HepG2 (cell line): ENCODE data around the gene FAM3A. TPM values are rescaled to one million over a fixed set of nuclear protein-coding genes. Genes with fewer than 3 reads are reported as not detected.

Source experiments
- ATM ChIP-seq: fragments of 450-650 bp; IDR thresholded peaks from 2 replicates; pipeline ENCODE4 v1.7.1; 2017; ENCODE audit warnings: mild to moderate bottlenecking, borderline replicate concordance
- CEBPG ChIP-seq: IDR thresholded peaks from 2 replicates; pipeline ENCODE4 v1.6.1; 2016
- MBNL3 ChIP-seq: fragments of 250-450 bp; sonication (Bioruptor Pico); conservative IDR thresholded peaks from 2 replicates; pipeline ENCODE4 v1.8.0; 2022; ENCODE audit warnings: mild to moderate bottlenecking, inconsistent platforms
- PHB2 ChIP-seq: fragments of 450-650 bp; IDR thresholded peaks from 2 replicates; pipeline ENCODE4 v1.6.1; 2018; ENCODE audit not compliant: partially characterized antibody
- PHF8 ChIP-seq: sonication (generic); formaldehyde crosslinking; IDR thresholded peaks from 2 replicates; pipeline ENCODE4 v1.5.0; 2020; ENCODE audit warnings: missing genetic modification reagents
- PRMT3 ChIP-seq: sonication (generic); formaldehyde crosslinking; IDR thresholded peaks from 2 replicates; pipeline ENCODE4 v1.8.1; 2022; ENCODE audit warnings: low read depth, mild to moderate bottlenecking, moderate library complexity, missing genetic modification reagents, borderline replicate concordance
- RAD51 ChIP-seq: fragments of 450-650 bp; IDR thresholded peaks from 2 replicates; pipeline ENCODE4 v1.6.1; 2016; ENCODE audit warnings: borderline replicate concordance
- USF2 ChIP-seq, 2 experiments: sonication (generic) in 1 of 2; formaldehyde crosslinking in 1 of 2; IDR thresholded peaks; 2 replicates each; pipeline versions ENCODE4 v1.5.1 to v1.6.1; 2011 to 2020; ENCODE audit warnings: borderline replicate concordance in 1 of 2, low read depth in 1 of 2, low read length in 1 of 2, mild to moderate bottlenecking in 1 of 2, missing genetic modification reagents in 1 of 2, moderate library complexity in 1 of 2
- polyA plus RNA-seq, 8 experiments: library from polyadenylated mRNA; depleted of rRNA in 3 of 8; stranded (reverse) in 7 of 8; unstranded in 1 of 8; fragments of >200 nt; fragmentation: Illumina TruSeq in 4 of 8; extraction: Trizol in 4 of 8; gene quantifications; 2 replicates each; pipeline versions ENCODE4 v1.2.1 to v1.2.3, GENCODE V29; 2011 to 2016; ENCODE audit warnings: low read depth in 4 of 8, missing spikeins in 1 of 8, mixed read lengths in 1 of 8; ENCODE audit not compliant: insufficient read depth in 1 of 8
- total RNA-seq, 5 experiments: library from RNA; depleted of rRNA; stranded (reverse); fragments of >200 nt; fragmentation: Illumina TruSeq; extraction: Trizol; gene quantifications; 2 replicates each; pipeline ENCODE4 v1.2.3, GENCODE V29; 2016; ENCODE audit warnings: low read depth in 1 of 5
- TF ChIP-seq, protein P1 (sequence below): sonication (generic); formaldehyde crosslinking; IDR thresholded peaks from 2 replicates; pipeline ENCODE4 v1.5.1; 2020; ENCODE audit warnings: mild to moderate bottlenecking, missing genetic modification reagents, borderline replicate concordance
- TF ChIP-seq, protein P2 (sequence below): sonication (generic); formaldehyde crosslinking; IDR thresholded peaks from 2 replicates; pipeline ENCODE4 v1.4.0; 2020; ENCODE audit warnings: missing genetic modification reagents

FAM3A gene
- total and polyA plus RNA-seq, 2 of the 13 experiments (the other 11 are each of a cell fraction or from before 2014, with no cell fraction given) = 11.2 to 22.7 TPM

DNA sequence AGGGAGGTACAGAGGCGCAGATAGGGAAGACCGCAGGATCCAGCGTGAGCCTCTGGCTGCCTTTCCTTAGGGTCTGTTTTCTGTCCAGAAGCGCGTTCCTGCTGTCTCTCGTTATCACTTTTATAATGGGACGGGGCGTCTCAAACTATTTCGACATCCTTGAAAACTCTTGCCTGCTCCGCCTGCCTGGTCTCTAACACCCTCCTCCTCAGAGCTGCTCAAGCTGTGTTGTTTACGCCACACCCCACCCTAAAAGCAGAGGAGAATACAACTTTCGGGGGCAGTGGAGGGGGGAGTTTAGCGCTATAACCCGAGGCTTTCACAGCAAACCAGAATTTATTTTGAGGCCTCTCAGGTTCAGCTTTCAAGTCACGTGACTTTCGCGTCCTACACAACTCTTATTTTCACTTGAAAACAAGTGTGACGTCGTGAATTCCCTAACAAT lies 646 bp upstream of the FAM3A start (continued):
- TF ChIP-seq, protein P1, sequence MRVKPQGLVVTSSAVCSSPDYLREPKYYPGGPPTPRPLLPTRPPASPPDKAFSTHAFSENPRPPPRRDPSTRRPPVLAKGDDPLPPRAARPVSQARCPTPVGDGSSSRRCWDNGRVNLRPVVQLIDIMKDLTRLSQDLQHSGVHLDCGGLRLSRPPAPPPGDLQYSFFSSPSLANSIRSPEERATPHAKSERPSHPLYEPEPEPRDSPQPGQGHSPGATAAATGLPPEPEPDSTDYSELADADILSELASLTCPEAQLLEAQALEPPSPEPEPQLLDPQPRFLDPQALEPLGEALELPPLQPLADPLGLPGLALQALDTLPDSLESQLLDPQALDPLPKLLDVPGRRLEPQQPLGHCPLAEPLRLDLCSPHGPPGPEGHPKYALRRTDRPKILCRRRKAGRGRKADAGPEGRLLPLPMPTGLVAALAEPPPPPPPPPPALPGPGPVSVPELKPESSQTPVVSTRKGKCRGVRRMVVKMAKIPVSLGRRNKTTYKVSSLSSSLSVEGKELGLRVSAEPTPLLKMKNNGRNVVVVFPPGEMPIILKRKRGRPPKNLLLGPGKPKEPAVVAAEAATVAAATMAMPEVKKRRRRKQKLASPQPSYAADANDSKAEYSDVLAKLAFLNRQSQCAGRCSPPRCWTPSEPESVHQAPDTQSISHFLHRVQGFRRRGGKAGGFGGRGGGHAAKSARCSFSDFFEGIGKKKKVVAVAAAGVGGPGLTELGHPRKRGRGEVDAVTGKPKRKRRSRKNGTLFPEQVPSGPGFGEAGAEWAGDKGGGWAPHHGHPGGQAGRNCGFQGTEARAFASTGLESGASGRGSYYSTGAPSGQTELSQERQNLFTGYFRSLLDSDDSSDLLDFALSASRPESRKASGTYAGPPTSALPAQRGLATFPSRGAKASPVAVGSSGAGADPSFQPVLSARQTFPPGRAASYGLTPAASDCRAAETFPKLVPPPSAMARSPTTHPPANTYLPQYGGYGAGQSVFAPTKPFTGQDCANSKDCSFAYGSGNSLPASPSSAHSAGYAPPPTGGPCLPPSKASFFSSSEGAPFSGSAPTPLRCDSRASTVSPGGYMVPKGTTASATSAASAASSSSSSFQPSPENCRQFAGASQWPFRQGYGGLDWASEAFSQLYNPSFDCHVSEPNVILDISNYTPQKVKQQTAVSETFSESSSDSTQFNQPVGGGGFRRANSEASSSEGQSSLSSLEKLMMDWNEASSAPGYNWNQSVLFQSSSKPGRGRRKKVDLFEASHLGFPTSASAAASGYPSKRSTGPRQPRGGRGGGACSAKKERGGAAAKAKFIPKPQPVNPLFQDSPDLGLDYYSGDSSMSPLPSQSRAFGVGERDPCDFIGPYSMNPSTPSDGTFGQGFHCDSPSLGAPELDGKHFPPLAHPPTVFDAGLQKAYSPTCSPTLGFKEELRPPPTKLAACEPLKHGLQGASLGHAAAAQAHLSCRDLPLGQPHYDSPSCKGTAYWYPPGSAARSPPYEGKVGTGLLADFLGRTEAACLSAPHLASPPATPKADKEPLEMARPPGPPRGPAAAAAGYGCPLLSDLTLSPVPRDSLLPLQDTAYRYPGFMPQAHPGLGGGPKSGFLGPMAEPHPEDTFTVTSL = 0 out of 2 replicates have a peak, but pooled peaks have one; percentile 23
- TF ChIP-seq PHF8 = peak; percentile 13; the same call in 1 of the 2 replicates
- TF ChIP-seq, protein P2, sequence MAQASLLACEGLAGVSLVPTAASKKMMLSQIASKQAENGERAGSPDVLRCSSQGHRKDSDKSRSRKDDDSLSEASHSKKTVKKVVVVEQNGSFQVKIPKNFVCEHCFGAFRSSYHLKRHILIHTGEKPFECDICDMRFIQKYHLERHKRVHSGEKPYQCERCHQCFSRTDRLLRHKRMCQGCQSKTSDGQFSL (CRISPR knock-in tag) = no peak
- no peak for TF ChIP-seq CEBPG (CRISPR knock-in tag)
- peak; percentile 88 for TF ChIP-seq RAD51
- peak; percentile 68; the same call in 1 of the 2 replicates for TF ChIP-seq USF2 (IDR thresholded peaks at IDR 0.05; ENCODE audit: low read depth, low read length)
- 0 out of 2 replicates have a peak, but pooled peaks have one; percentile 50 for TF ChIP-seq USF2 (CRISPR knock-in tag; IDR thresholded peaks at IDR 0.05; ENCODE audit: borderline replicate concordance)
- no peak for TF ChIP-seq MBNL3 (CRISPR knock-in tag)
- TF ChIP-seq PHB2 = no peak
- TF ChIP-seq ATM = no peak
- TF ChIP-seq PRMT3 (CRISPR knock-in tag) = no peak
